K562 (cell line): ENCODE results near the gene PDE8A. TPM values are rescaled to one million over a fixed set of nuclear protein-coding genes. Genes with fewer than 3 reads are reported as not detected.

Experiments
- ATAC-seq: fragments of 200-7000 bp; cut with Tn5 transposase; 3 replicates; pipeline ENCODE4 v1.9.1; 2020; ENCODE audit warnings: moderate library complexity
- BruUV-seq: library from RNA; stranded (reverse); fragments of 400-500 nt; replicated peaks from 2 replicates; lab custom pipeline; 2021; lab: Mats Ljungman, UMichigan
- CTCF ChIA-PET: fragments of 300-600 bp; formaldehyde crosslinking; extraction: SDS; loops from one replicate; lab custom pipeline; 2021; ENCODE audit warnings: low intra/inter-chr PET ratio; lab: Yijun Ruan, JAX
- POLR2A ChIA-PET: fragments of 300-600, 350-650 bp; sonication (Branson Sonifier 250); formaldehyde crosslinking; extraction: SDS; loops from one replicate; lab custom pipeline; 2021; ENCODE audit warnings: antibody characterized with exemption, inconsistent platforms; lab: Yijun Ruan, JAX
- DNase-seq, 4 experiments: peaks; one replicate each; pipeline versions ENCODE4 v3.0.0 to v3.0.0-alpha.2; 2011 to 2018; ENCODE audit warnings: low spot score in 3 of 4, mixed read lengths in 3 of 4; ENCODE audit errors: extremely low read depth in 1 of 4
- FAIRE-seq: peaks from 2 replicates; lab custom pipeline; 2011; peaks lifted over from hg19 to GRCh38; lab: Jason Lieb, UNC
- H2AFZ ChIP-seq: 2 replicates; pipeline ENCODE4 v1.6.0; 2011; ENCODE audit warnings: low read depth, low read length, control low read depth, inconsistent platforms
- H3K27ac ChIP-seq: fragments of 200-600 bp; 3 replicates; pipeline ENCODE4 v1.8.0; 2011; ENCODE audit warnings: low read depth, mild to moderate bottlenecking, control low read depth, inconsistent platforms, low read length, moderate library complexity, mixed read lengths; ENCODE audit errors: extremely low read depth
- H3K27me3 ChIP-seq, 2 experiments: fragments of 300-600 bp in 1 of 2; 2 replicates in 1 of 2; 3 replicates in 1 of 2; pipeline versions ENCODE4 v1.6.0 to v1.8.0; 2011; ENCODE audit warnings: inconsistent platforms in 2 of 2, low read length in 2 of 2, mild to moderate bottlenecking in 1 of 2, mixed read lengths in 1 of 2, moderate library complexity in 1 of 2; ENCODE audit not compliant: control insufficient read depth in 2 of 2, insufficient read depth in 2 of 2
- H3K36me3 ChIP-seq: fragments of 300-600 bp; 3 replicates; pipeline ENCODE4 v1.8.0; 2011; ENCODE audit warnings: mild to moderate bottlenecking, low read length, inconsistent platforms; ENCODE audit not compliant: control insufficient read depth, insufficient read depth
- H3K4me1 ChIP-seq, 2 experiments: fragments of 200-600 bp in 1 of 2; replicated peaks in 1 of 2; 2 replicates in 1 of 2; 3 replicates in 1 of 2; pipeline versions ENCODE4 v1.5.1 to v1.8.0; 2011; ENCODE audit warnings: inconsistent platforms in 2 of 2, low read length in 2 of 2, mild to moderate bottlenecking in 1 of 2, mixed read lengths in 1 of 2, moderate library complexity in 1 of 2; ENCODE audit not compliant: control insufficient read depth in 2 of 2, insufficient read depth in 2 of 2
- H3K4me2 ChIP-seq: 2 replicates; pipeline ENCODE4 v1.6.1; 2011; ENCODE audit warnings: low read length, control low read depth, inconsistent platforms, mixed read lengths; ENCODE audit not compliant: insufficient read depth
- H3K4me3 ChIP-seq: fragments of 200-600 bp; sonication (generic), shearing (Covaris generic); 2 replicates; pipeline ENCODE4 v1.5.1; 2016; ENCODE audit warnings: control low read depth, inconsistent platforms
- H3K79me2 ChIP-seq: fragments of 200-600 bp; 3 replicates; pipeline ENCODE4 v1.8.0; 2011; ENCODE audit warnings: low read length, inconsistent platforms; ENCODE audit not compliant: control insufficient read depth, insufficient read depth
- H3K9ac ChIP-seq, 2 experiments: 2 replicates each; pipeline versions ENCODE4 v1.6.0 to v1.6.1; 2011; ENCODE audit warnings: low read depth in 2 of 2, low read length in 2 of 2, control low read depth in 1 of 2, inconsistent platforms in 1 of 2, mild to moderate bottlenecking in 1 of 2, mixed read lengths in 1 of 2; ENCODE audit not compliant: insufficient read depth in 1 of 2
- H3K9me1 ChIP-seq: one replicate; pipeline ENCODE4 v1.6.0; 2011; ENCODE audit warnings: inconsistent platforms, mild to moderate bottlenecking, low read length, moderate library complexity; ENCODE audit not compliant: control insufficient read depth, insufficient read depth
- H3K9me3 ChIP-seq: replicated peaks from 2 replicates; pipeline ENCODE4 v1.5.1; 2011; ENCODE audit warnings: low read depth, low read length, inconsistent platforms; ENCODE audit not compliant: control insufficient read depth, insufficient read depth
- H4K20me1 ChIP-seq: replicated peaks from 2 replicates; pipeline ENCODE4 v1.6.1; 2011; ENCODE audit warnings: low read length, inconsistent platforms, mixed read lengths; ENCODE audit not compliant: control insufficient read depth, insufficient read depth
- CHD4 ChIP-seq: fragments of 200-600 bp; sonication (generic); IDR thresholded peaks from 3 replicates; pipeline ENCODE4 v1.6.1; 2012; ENCODE audit warnings: low read depth, mild to moderate bottlenecking, mixed read lengths, low read length, inconsistent platforms; ENCODE audit not compliant: insufficient read depth, insufficient replicate concordance, poor library complexity, severe bottlenecking
- ETV1 ChIP-seq: fragments of 450-650 bp; conservative IDR thresholded peaks from 2 replicates; pipeline ENCODE4 v1.6.1; 2016; ENCODE audit warnings: missing genetic modification characterization, control low read depth, low read depth, missing compliant biosample characterization
- TGIF2 ChIP-seq: sonication (generic); formaldehyde crosslinking; IDR thresholded peaks from 2 replicates; pipeline ENCODE4 v1.8.1; 2022; ENCODE audit warnings: mild to moderate bottlenecking, missing genetic modification reagents, moderate library complexity
- ZNF280B ChIP-seq: fragments of 250-450 bp; sonication (Bioruptor Pico); IDR thresholded peaks from 2 replicates; pipeline ENCODE4 v1.5.1; 2021; ENCODE audit warnings: mild to moderate bottlenecking
- ZNF586 ChIP-seq: fragments of 450-650 bp; formaldehyde crosslinking; conservative IDR thresholded peaks from 2 replicates; pipeline ENCODE4 v1.4.0; 2020; ENCODE audit warnings: mild to moderate bottlenecking, moderate library complexity
- WGBS: fragments of 100-300 bp; shearing (Covaris generic); methylation state at CpG from one replicate; pipeline ENCODE4 v1.1.6; 2016; ENCODE audit warnings: low coverage, mixed read lengths; ENCODE audit not compliant: insufficient coverage; ENCODE audit errors: missing lambda C conversion rate; 5-methylcytosine and 5-hydroxymethylcytosine counted together
- in situ Hi-C: fragments of 300-500 bp; cut with MboI; formaldehyde crosslinking; loops from 4 replicates; pipeline ENCODE4 v1.15.0; 2018; ENCODE audit warnings: inconsistent platforms, mixed read lengths
- intact Hi-C: fragments of 100-400 bp; cut with micrococcal nuclease; formaldehyde crosslinking; loops from 2 replicates; pipeline ENCODE4 v1.14.2; 2022
- polyA plus RNA-seq, 8 experiments: library from polyadenylated mRNA; depleted of rRNA in 4 of 8; stranded (reverse) in 5 of 8; unstranded in 3 of 8; fragments of >200 nt; fragmentation: Nextera tagmentation in 2 of 8; fragmentation: Illumina TruSeq in 1 of 8; extraction: Ambion mirVana in 2 of 8; extraction: Trizol in 1 of 8; gene quantifications; 2 replicates each; pipeline versions ENCODE4 v1.2.1 to v1.2.3, GENCODE V29; 2011 to 2014; ENCODE audit warnings: inconsistent platforms in 1 of 8, missing spikeins in 1 of 8
- total RNA-seq, 7 experiments: library from RNA; depleted of rRNA in 6 of 7; stranded (reverse); fragments of >200 nt in 6 of 7; fragmentation: Illumina TruSeq in 2 of 7; extraction: Trizol in 2 of 7; gene quantifications; 2 replicates each; pipeline versions ENCODE4 v1.2.1 to v1.2.3, GENCODE V29; 2011 to 2021; ENCODE audit warnings: low replicate concordance in 1 of 7
- TF ChIP-seq, protein P1 (sequence below), 2 experiments: fragments of 200-800 bp in 1 of 2; sonication (Bioruptor generic) in 1 of 2; sonication (generic) in 1 of 2; formaldehyde crosslinking in 1 of 2; IDR thresholded peaks in 1 of 2; conservative IDR thresholded peaks in 1 of 2; 2 replicates each; pipeline versions ENCODE4 v1.5.0 to v1.6.1; 2016 to 2020; ENCODE audit warnings: missing compliant biosample characterization in 1 of 2, missing genetic modification characterization in 1 of 2, missing genetic modification reagents in 1 of 2
- TF ChIP-seq, protein P2 (sequence below): sonication (generic); formaldehyde crosslinking; IDR thresholded peaks from 2 replicates; pipeline ENCODE4 v1.8.0; 2022; ENCODE audit warnings: mild to moderate bottlenecking, missing genetic modification reagents

The PDE8A gene
- total and polyA plus RNA-seq, 9 of the 15 experiments (the other 6 are each of a cell fraction or from before 2014, with no cell fraction given) = 5.9 to 40.3 (median 19.8) TPM

GRCh38 chr15:85000189-85000864 lies 18.7 kb downstream of the PDE8A start (continued):
- TF ChIP-seq ZNF280B (CRISPR knock-in tag) = no peak
- TF ChIP-seq TGIF2 (CRISPR knock-in tag) = no peak
- no peak for TF ChIP-seq CHD4
- TF ChIP-seq, protein P1, sequence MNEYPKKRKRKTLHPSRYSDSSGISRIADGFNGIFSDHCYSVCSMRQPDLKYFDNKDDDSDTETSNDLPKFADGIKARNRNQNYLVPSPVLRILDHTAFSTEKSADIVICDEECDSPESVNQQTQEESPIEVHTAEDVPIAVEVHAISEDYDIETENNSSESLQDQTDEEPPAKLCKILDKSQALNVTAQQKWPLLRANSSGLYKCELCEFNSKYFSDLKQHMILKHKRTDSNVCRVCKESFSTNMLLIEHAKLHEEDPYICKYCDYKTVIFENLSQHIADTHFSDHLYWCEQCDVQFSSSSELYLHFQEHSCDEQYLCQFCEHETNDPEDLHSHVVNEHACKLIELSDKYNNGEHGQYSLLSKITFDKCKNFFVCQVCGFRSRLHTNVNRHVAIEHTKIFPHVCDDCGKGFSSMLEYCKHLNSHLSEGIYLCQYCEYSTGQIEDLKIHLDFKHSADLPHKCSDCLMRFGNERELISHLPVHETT (CRISPR knock-in tag; conservative IDR thresholded peaks at IDR 0.05 in 1 of 2, IDR thresholded peaks at IDR 0.05 in 1 of 2) = no peak
- TF ChIP-seq, all 486 proteins: peak for 0

GRCh38 chr15:85000937-85001336 lies 19.3 kb downstream of the PDE8A start:
- Histone ChIP-seq H3K9me3 (no peaks in the 10 kb centered on the region), H3K4me2 (no peak overlapping the region), H3K27ac (0 out of 3 replicates have a peak overlapping the region, but pooled peaks have one; percentile 5), H3K9me1 (no peaks in the 10 kb centered on the region), H3K79me2 (peaks cover 78% of the 10 kb centered on the region), H4K20me1 (peaks cover 13% of the 10 kb centered on the region), H2AFZ (no peak overlapping the region), H3K9ac (peak overlapping the region in 1 of 2 experiments; percentile 8; a peak in 1 of 4 replicates), H3K27me3 (no peaks in the 10 kb centered on the region), H3K4me1 (peaks cover 4 to 18% of the 10 kb centered on the region in 2 experiments; a peak in 3 of 5 replicates), H3K36me3 (peaks cover 3% of the 10 kb centered on the region; the same call in 1 of the 3 replicates), H3K4me3 (no peak overlapping the region)
- ATAC-seq (peak; percentile 42), FAIRE-seq (no peak), DNase-seq (no peak)
- POLR2A ChIA-PET = interaction anchor here (1.9 to 2.2 kb wide), 2 partner anchors 9 to 11 kb away, joined by 8 to 11 read pairs; no protein-coding TSS in a partner anchor
- 32% methylated on average over 5 of the region's 5 CpGs for WGBS
- in situ Hi-C loops (no loop called here), intact Hi-C loops (no loop called here)
- no TSS peak for BruUV-seq
- CTCF ChIA-PET = no interaction called here
- TF ChIP-seq ETV1 (tag) (0 out of 2 replicates have a peak, but pooled peaks have one; percentile 9), ZNF586 (no peak)
- TF ChIP-seq, protein P2, sequence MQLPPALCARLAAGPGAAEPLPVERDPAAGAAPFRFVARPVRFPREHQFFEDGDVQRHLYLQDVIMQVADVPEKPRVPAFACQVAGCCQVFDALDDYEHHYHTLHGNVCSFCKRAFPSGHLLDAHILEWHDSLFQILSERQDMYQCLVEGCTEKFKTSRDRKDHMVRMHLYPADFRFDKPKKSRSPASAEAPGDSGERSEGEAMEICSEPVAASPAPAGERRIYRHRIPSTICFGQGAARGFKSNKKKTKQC (CRISPR knock-in tag) = no peak
